ENCODE measurements around the gene PTPN1. TPM values are rescaled to one million over a fixed set of nuclear protein-coding genes. Genes with fewer than 3 reads are reported as not detected.
A peak's percentile ranks its signal among the peaks of the same experiment; 100 is the strongest.

PTPN1 gene
- polyA plus RNA-seq, 1 of the 3 experiments (the other 2 are of a cell fraction): 23.6 TPM

DNA sequence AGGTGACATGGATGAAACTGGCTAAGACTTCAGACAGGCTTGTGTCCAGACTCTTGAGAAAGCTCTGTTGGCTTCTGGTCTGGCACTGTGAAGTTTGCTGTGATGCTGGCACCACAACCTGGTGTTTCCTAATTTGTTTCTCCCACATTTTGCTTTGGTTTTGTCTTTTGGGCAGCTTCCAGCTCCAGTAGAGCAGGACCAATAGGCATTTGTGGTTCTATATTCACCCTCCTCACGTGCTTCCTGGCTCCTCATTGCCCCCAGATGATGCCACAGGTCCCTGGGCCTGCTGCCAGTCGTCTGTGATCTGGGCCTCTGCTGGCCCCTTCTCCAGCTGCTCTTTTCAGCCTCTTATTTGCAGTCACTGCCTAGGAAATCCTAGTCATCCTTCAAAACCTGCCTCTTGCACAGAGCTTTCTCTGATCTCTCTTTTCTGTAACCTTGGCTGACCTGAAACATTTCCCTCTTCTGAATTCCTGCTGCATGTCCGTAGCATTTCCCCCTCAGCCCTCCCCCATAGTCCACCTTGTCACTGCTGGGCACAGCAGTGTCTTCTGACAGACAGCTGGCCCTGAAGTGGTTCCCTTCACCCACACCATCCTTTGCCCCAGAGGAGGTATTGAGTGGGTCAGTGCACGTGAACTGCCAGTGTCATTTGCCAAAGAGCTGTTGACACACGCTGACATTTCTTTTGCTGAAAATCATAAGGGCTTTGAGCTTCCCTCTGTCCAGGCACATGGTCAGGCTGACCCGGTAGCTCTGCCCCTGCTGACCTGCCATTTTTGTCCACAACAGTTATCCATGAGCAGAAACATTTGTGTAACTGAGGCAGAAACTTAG is 63.0 kb downstream of the PTPN1 start:
- Histone ChIP-seq H3F3A (replicated peaks; ENCODE audit: insufficient read depth) (peaks cover 10% of the 10 kb centered on the region), H3K9me3 (no peaks in the 10 kb centered on the region), H3K27me3 (ENCODE audit: insufficient read depth) (no peaks in the 10 kb centered on the region), H4K20me1 (ENCODE audit: insufficient read depth) (peaks cover 28% of the 10 kb centered on the region), H3K27ac (ENCODE audit: low read depth in 2 of 2, low read length in 1 of 2) (peak overlapping the region; percentile 39 to 84), H3K9me2 (no peaks in the 10 kb centered on the region), H3K9ac (no peak overlapping the region), H3K4me3 (ENCODE audit: low read depth in 2 of 2, low read length in 1 of 2) (no peak overlapping the region), H3K36me3 (replicated peaks in 1 of 2; ENCODE audit: control insufficient read depth in 1 of 2, insufficient read depth in 2 of 2, low read length in 1 of 2) (peaks cover 22 to 35% of the 10 kb centered on the region in 2 experiments), H2AFZ (ENCODE audit: low read depth) (no peak overlapping the region), H3K4me1 (ENCODE audit: control insufficient read depth in 1 of 2, insufficient read depth in 2 of 2, low read depth in 1 of 2, low read length in 1 of 2) (peaks cover 31 to 50% of the 10 kb centered on the region in 2 experiments), H3K79me2 (ENCODE audit: insufficient read depth) (peaks cover 29% of the 10 kb centered on the region), H3K4me2 (peak overlapping the region; percentile 46; the same call in 1 of the 2 replicates)
- WGBS (ENCODE audit: low lambda C conversion rate): 53% methylated on average over 6 of the region's 6 CpGs
- ChIA-PET POLR2A (interaction anchor here (0.9 kb wide), 1 partner anchor 382 kb away, joined by 3 read pairs; the partner anchor contains the start of gene CEBPB), CTCF (interaction anchor here (0.6 to 10.6 kb wide), 15 partner anchors 9 to 452 kb away, joined by 3 to 108 read pairs (median 4); partner anchors contain the start of genes BCAS4 and CEBPB)
- TF ChIP-seq TCF12 (IDR thresholded peaks at IDR 0.05) (peak; percentile 59), FOSL2 (IDR thresholded peaks at IDR 0.05; ENCODE audit: borderline replicate concordance, low read depth) (no peak), NFIC (IDR thresholded peaks at IDR 0.05; ENCODE audit: borderline replicate concordance) (peak; percentile 78), RXRA (IDR thresholded peaks at IDR 0.05; ENCODE audit: borderline replicate concordance, low read depth) (0 out of 2 replicates have a peak, but pooled peaks have one; percentile 42), EP300 (IDR thresholded peaks at IDR 0.05; ENCODE audit: borderline replicate concordance in 1 of 2, low read depth in 1 of 2, low read length in 1 of 2) (0 out of 4 replicates have a peak, but pooled peaks of 1 of the 2 experiments have one; percentile 6), MXI1 (IDR thresholded peaks at IDR 0.05; ENCODE audit: low read depth, low read length) (peak; percentile 58; the same call in 1 of the 2 replicates), SIN3A (IDR thresholded peaks at IDR 0.05; ENCODE audit: borderline replicate concordance, low read depth, low read length) (0 out of 2 replicates have a peak, but pooled peaks have one; percentile 34), SMC3 (IDR thresholded peaks at IDR 0.05; ENCODE audit: low read depth, low read length) (no peak)
- TF ChIP-seq, protein P1, sequence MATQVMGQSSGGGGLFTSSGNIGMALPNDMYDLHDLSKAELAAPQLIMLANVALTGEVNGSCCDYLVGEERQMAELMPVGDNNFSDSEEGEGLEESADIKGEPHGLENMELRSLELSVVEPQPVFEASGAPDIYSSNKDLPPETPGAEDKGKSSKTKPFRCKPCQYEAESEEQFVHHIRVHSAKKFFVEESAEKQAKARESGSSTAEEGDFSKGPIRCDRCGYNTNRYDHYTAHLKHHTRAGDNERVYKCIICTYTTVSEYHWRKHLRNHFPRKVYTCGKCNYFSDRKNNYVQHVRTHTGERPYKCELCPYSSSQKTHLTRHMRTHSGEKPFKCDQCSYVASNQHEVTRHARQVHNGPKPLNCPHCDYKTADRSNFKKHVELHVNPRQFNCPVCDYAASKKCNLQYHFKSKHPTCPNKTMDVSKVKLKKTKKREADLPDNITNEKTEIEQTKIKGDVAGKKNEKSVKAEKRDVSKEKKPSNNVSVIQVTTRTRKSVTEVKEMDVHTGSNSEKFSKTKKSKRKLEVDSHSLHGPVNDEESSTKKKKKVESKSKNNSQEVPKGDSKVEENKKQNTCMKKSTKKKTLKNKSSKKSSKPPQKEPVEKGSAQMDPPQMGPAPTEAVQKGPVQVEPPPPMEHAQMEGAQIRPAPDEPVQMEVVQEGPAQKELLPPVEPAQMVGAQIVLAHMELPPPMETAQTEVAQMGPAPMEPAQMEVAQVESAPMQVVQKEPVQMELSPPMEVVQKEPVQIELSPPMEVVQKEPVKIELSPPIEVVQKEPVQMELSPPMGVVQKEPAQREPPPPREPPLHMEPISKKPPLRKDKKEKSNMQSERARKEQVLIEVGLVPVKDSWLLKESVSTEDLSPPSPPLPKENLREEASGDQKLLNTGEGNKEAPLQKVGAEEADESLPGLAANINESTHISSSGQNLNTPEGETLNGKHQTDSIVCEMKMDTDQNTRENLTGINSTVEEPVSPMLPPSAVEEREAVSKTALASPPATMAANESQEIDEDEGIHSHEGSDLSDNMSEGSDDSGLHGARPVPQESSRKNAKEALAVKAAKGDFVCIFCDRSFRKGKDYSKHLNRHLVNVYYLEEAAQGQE (IDR thresholded peaks at IDR 0.05; ENCODE audit: low read depth, low read length): no peak
- TF ChIP-seq, protein P2, sequence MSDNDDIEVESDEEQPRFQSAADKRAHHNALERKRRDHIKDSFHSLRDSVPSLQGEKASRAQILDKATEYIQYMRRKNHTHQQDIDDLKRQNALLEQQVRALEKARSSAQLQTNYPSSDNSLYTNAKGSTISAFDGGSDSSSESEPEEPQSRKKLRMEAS (IDR thresholded peaks at IDR 0.05; ENCODE audit: low read depth): peak; percentile 71
- TF ChIP-seq, protein P3, sequence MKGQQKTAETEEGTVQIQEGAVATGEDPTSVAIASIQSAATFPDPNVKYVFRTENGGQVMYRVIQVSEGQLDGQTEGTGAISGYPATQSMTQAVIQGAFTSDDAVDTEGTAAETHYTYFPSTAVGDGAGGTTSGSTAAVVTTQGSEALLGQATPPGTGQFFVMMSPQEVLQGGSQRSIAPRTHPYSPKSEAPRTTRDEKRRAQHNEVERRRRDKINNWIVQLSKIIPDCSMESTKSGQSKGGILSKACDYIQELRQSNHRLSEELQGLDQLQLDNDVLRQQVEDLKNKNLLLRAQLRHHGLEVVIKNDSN (IDR thresholded peaks at IDR 0.05; ENCODE audit: borderline replicate concordance, low read depth): peak; percentile 72; the same call in 1 of the 2 replicates
- peak; percentile 69 for DNase-seq
